K562 (cell line): ENCODE measurements around the gene SUGT1. TPM values are rescaled to one million over a fixed set of nuclear protein-coding genes. Genes with fewer than 3 reads are reported as not detected.

Experiments
- ARHGAP35 ChIP-seq: fragments of 450-650 bp; IDR thresholded peaks from 2 replicates; pipeline ENCODE4 v1.6.1; 2018; ENCODE audit not compliant: partially characterized antibody
- CTBP1 ChIP-seq: fragments of 450-650 bp; IDR thresholded peaks from 2 replicates; pipeline ENCODE4 v1.6.1; 2016; ENCODE audit warnings: borderline replicate concordance
- DIDO1 ChIP-seq: fragments of 450-650 bp; IDR thresholded peaks from 2 replicates; pipeline ENCODE4 v1.6.1; 2016; ENCODE audit warnings: low read depth, missing biosample characterization, missing genetic modification characterization
- HDAC3 ChIP-seq: fragments of 450-650 bp; IDR thresholded peaks from 2 replicates; pipeline ENCODE4 v1.6.1; 2018; ENCODE audit warnings: borderline replicate concordance, mild to moderate bottlenecking, moderate library complexity; ENCODE audit not compliant: partially characterized antibody
- KLF10 ChIP-seq: fragments of 250-450 bp; sonication (Bioruptor Pico); IDR thresholded peaks from 2 replicates; pipeline ENCODE4 v1.6.1; 2021; ENCODE audit warnings: matching md5 sums
- NCOA2 ChIP-seq, 2 experiments: fragments of 450-650 bp; IDR thresholded peaks; 2 replicates each; pipeline ENCODE4 v1.6.1; 2018; ENCODE audit warnings: mild to moderate bottlenecking in 2 of 2, moderate library complexity in 1 of 2; ENCODE audit not compliant: partially characterized antibody in 2 of 2
- TARDBP ChIP-seq: fragments of 450-650 bp; IDR thresholded peaks from 2 replicates; pipeline ENCODE4 v1.6.1; 2016
- TBL1XR1 ChIP-seq, 2 experiments: IDR thresholded peaks; 2 replicates each; pipeline ENCODE4 v1.6.1; 2012; ENCODE audit warnings: improper control_type of control experiment in 2 of 2, low read length in 2 of 2, mild to moderate bottlenecking in 1 of 2
- ZFX ChIP-seq: sonication (generic); formaldehyde crosslinking; IDR thresholded peaks from 2 replicates; pipeline ENCODE4 v1.8.0; 2022; ENCODE audit warnings: mild to moderate bottlenecking, missing genetic modification reagents, moderate library complexity
- ZNF24 ChIP-seq: fragments of 450-650 bp; IDR thresholded peaks from 2 replicates; pipeline ENCODE4 v1.6.1; 2016
- polyA plus RNA-seq, 8 experiments: library from polyadenylated mRNA; depleted of rRNA in 4 of 8; stranded (reverse) in 5 of 8; unstranded in 3 of 8; fragments of >200 nt; fragmentation: Nextera tagmentation in 2 of 8; fragmentation: Illumina TruSeq in 1 of 8; extraction: Ambion mirVana in 2 of 8; extraction: Trizol in 1 of 8; gene quantifications; 2 replicates each; pipeline versions ENCODE4 v1.2.1 to v1.2.3, GENCODE V29; 2011 to 2014; ENCODE audit warnings: inconsistent platforms in 1 of 8, missing spikeins in 1 of 8
- total RNA-seq, 7 experiments: library from RNA; depleted of rRNA in 6 of 7; stranded (reverse); fragments of >200 nt in 6 of 7; fragmentation: Illumina TruSeq in 2 of 7; extraction: Trizol in 2 of 7; gene quantifications; 2 replicates each; pipeline versions ENCODE4 v1.2.1 to v1.2.3, GENCODE V29; 2011 to 2021; ENCODE audit warnings: low replicate concordance in 1 of 7
- TF ChIP-seq, protein P1 (sequence below), 2 experiments: fragments of 450-650 bp in 1 of 2; sonication (generic) in 1 of 2; formaldehyde crosslinking in 1 of 2; IDR thresholded peaks; 2 replicates each; pipeline versions ENCODE4 v1.7.1 to v1.9.0; 2016 to 2022; ENCODE audit warnings: inconsistent platforms in 1 of 2, mild to moderate bottlenecking in 1 of 2, missing genetic modification reagents in 1 of 2
- TF ChIP-seq, protein P2 (sequence below): sonication (generic); formaldehyde crosslinking; IDR thresholded peaks from 2 replicates; pipeline ENCODE4 v1.4.0; 2020; ENCODE audit warnings: mild to moderate bottlenecking, missing genetic modification reagents
- TF ChIP-seq, protein P3 (sequence below): fragments of 450-650 bp; IDR thresholded peaks from 2 replicates; pipeline ENCODE4 v1.6.1; 2014; ENCODE audit warnings: low read depth, mild to moderate bottlenecking, moderate library complexity, borderline replicate concordance

Gene SUGT1
- total and polyA plus RNA-seq, 9 of the 15 experiments (the other 6 are each of a cell fraction or from before 2014, with no cell fraction given) = 38.1 to 67.1 (median 53.8) TPM

DNA sequence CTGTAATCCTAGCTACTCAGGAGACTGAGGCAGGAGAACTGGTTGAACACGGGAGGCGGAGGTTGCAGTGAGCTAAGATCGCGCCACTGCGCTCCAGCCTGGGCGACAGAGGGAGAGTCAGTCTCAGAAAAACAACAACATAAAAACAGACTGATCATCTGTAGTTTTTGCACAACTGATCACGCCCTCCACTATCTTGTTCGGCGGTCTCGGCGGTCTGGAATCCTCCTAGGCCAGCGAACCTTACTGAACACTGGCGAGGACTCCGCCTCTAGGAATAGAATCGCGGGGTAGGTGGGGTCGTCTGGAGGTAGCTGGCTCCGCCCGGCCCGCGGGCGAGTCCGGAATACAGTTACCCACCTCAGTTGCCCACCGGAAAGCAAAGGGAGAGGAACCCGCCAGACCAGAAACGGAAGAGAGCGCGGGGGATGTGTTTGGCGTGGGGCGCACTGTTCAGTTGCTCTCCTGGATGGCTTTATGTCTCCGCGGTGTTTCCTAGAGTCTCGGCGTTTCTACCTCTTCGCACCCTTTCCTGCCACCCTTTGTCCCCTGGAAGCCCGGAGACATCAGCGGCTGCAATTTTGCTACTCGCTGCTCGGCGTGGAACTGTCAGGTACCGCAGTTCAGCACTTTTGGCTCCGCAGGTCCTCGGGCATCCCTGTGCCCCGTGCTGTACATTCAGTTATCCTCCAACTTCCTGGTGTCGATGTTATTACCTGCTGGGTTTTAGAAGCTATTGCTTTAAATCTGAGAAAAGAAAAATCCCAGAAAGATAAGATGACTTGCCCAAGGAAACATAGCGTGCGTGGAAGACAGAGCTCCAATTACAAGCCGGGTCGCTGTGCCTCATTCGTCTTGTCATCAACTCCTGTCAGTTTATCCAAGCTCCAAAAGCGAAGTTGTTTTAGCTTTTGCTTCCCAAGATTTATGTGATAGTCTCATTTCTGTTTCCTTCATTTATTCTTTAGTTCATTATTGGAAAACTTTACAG, 35.3 kb upstream of the SUGT1 start (continued):
- TF ChIP-seq, protein P1, sequence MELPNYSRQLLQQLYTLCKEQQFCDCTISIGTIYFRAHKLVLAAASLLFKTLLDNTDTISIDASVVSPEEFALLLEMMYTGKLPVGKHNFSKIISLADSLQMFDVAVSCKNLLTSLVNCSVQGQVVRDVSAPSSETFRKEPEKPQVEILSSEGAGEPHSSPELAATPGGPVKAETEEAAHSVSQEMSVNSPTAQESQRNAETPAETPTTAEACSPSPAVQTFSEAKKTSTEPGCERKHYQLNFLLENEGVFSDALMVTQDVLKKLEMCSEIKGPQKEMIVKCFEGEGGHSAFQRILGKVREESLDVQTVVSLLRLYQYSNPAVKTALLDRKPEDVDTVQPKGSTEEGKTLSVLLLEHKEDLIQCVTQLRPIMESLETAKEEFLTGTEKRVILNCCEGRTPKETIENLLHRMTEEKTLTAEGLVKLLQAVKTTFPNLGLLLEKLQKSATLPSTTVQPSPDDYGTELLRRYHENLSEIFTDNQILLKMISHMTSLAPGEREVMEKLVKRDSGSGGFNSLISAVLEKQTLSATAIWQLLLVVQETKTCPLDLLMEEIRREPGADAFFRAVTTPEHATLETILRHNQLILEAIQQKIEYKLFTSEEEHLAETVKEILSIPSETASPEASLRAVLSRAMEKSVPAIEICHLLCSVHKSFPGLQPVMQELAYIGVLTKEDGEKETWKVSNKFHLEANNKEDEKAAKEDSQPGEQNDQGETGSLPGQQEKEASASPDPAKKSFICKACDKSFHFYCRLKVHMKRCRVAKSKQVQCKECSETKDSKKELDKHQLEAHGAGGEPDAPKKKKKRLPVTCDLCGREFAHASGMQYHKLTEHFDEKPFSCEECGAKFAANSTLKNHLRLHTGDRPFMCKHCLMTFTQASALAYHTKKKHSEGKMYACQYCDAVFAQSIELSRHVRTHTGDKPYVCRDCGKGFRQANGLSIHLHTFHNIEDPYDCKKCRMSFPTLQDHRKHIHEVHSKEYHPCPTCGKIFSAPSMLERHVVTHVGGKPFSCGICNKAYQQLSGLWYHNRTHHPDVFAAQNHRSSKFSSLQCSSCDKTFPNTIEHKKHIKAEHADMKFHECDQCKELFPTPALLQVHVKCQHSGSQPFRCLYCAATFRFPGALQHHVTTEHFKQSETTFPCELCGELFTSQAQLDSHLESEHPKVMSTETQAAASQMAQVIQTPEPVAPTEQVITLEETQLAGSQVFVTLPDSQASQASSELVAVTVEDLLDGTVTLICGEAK (IDR thresholded peaks at IDR 0.05) = peak; percentile 98
- TF ChIP-seq, protein P1 (CRISPR knock-in tag; IDR thresholded peaks at IDR 0.05) = no peak
- TF ChIP-seq HDAC3 (no peak), TBL1XR1 (IDR thresholded peaks at IDR 0.05; ENCODE audit: low read length in 2 of 2) (0 out of 4 replicates have a peak, but pooled peaks of 1 of the 2 experiments have one; percentile 21), ZNF24 (peak; percentile 26; the same call in 1 of the 2 replicates), CTBP1 (peak; percentile 41; the same call in 1 of the 2 replicates), TARDBP (0 out of 2 replicates have a peak, but pooled peaks have one; percentile 66), ZFX (CRISPR knock-in tag) (peak; percentile 66), ARHGAP35 (no peak), DIDO1 (peak; percentile 94), KLF10 (no peak), NCOA2 (IDR thresholded peaks at IDR 0.05; ENCODE audit: partially characterized antibody in 2 of 2) (no peak)
- TF ChIP-seq, protein P2, sequence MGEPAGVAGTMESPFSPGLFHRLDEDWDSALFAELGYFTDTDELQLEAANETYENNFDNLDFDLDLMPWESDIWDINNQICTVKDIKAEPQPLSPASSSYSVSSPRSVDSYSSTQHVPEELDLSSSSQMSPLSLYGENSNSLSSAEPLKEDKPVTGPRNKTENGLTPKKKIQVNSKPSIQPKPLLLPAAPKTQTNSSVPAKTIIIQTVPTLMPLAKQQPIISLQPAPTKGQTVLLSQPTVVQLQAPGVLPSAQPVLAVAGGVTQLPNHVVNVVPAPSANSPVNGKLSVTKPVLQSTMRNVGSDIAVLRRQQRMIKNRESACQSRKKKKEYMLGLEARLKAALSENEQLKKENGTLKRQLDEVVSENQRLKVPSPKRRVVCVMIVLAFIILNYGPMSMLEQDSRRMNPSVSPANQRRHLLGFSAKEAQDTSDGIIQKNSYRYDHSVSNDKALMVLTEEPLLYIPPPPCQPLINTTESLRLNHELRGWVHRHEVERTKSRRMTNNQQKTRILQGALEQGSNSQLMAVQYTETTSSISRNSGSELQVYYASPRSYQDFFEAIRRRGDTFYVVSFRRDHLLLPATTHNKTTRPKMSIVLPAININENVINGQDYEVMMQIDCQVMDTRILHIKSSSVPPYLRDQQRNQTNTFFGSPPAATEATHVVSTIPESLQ (CRISPR knock-in tag) = no peak
- TF ChIP-seq, protein P3, sequence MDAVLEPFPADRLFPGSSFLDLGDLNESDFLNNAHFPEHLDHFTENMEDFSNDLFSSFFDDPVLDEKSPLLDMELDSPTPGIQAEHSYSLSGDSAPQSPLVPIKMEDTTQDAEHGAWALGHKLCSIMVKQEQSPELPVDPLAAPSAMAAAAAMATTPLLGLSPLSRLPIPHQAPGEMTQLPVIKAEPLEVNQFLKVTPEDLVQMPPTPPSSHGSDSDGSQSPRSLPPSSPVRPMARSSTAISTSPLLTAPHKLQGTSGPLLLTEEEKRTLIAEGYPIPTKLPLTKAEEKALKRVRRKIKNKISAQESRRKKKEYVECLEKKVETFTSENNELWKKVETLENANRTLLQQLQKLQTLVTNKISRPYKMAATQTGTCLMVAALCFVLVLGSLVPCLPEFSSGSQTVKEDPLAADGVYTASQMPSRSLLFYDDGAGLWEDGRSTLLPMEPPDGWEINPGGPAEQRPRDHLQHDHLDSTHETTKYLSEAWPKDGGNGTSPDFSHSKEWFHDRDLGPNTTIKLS = no peak
